Measurements from ENCODE around the gene HLTF.

Gene HLTF

DNA sequence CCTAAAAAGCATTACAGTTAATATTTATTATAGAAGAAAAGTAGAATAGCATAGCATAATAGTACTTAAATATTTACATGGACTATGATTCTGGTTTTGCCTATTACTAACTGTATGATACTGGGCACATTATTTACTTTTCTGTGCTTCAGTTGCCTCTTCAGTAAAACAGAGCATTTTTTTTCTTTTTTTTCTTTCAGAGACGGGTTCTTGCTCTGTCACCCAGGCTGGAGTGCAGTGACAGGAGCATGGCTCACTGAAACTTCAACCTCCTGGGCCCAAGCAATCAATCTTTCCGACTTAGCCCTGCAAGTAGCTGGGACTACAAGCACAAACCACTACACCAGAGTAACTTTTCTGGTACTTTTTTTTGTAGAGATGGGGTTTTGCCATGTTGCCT, 48.0 kb downstream of the HLTF start:
- no peak for TF ChIP-seq CTCF (conservative IDR thresholded peaks at IDR 0.05; ENCODE audit: low read depth, low read length)
- no peak for DNase-seq (ENCODE audit: low read depth)
- H3K4me3 ChIP-seq (ENCODE audit: low read length) = no peak overlapping the region

DNA sequence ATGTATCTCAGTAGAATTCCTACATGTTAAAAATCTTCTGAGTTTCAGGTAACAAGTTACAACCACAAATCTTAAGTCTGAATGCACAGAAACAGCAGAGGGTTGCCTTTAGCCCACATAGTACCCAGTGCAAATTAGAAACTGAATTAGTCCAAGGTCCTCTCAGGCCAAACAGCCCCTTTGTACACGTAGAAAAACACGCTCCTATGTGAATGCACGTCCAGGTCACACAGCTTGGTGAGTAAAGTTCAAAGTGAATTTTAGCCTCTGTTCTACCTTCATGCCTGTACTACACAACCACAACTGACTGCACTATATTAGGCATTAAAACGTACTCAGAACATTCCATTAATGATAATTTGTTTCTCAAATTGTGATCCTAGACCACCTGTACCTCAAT, 48.6 kb downstream of the HLTF start:
- DNase-seq (ENCODE audit: low read depth) = no peak
- TF ChIP-seq CTCF (conservative IDR thresholded peaks at IDR 0.05; ENCODE audit: low read depth, low read length) = no peak
- H3K4me3 ChIP-seq (ENCODE audit: low read length) = no peak overlapping the region

- TF ChIP-seq CTCF (conservative IDR thresholded peaks at IDR 0.05; ENCODE audit: low read depth, low read length) = no peak
- no peak overlapping the region for H3K4me3 ChIP-seq (ENCODE audit: low read length)
- no peak for DNase-seq (ENCODE audit: low read depth)
Measured at GRCh38 chr3:149031096-149031495, 55.2 kb downstream of the HLTF start.

DNA sequence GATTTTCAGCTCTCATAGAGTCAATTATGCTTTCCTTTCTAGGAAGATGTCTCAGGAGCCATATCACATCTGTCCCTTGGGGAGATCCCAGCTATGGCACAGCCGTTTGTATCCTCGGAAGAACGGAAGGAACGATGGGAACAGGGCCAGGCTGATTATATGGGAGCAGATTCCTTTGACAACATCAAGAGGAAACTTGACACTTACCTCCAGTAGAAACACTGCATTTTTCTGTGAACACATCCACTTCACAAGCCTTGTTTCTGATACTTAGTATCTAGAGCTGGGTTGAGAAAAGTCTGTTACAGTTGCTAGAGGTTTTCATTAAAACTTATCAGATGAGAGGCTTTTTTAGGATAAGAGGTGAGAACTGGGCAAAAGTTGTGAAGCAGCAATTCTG, 59.6 kb downstream of the HLTF start:
- DNase-seq (ENCODE audit: low read depth) = no peak
- H3K4me3 ChIP-seq (ENCODE audit: low read length) = no peak overlapping the region
- TF ChIP-seq CTCF (conservative IDR thresholded peaks at IDR 0.05; ENCODE audit: low read depth, low read length) = no peak

GRCh38 chr3:149023951-149024350, 62.4 kb downstream of the HLTF start:
- no peak for TF ChIP-seq CTCF (conservative IDR thresholded peaks at IDR 0.05; ENCODE audit: low read depth, low read length)
- no peak overlapping the region for H3K4me3 ChIP-seq (ENCODE audit: low read length)
- no peak for DNase-seq (ENCODE audit: low read depth)

GRCh38 chr3:149021830-149022229, 64.5 kb downstream of the HLTF start:
- TF ChIP-seq CTCF (conservative IDR thresholded peaks at IDR 0.05; ENCODE audit: low read depth, low read length) = no peak
- H3K4me3 ChIP-seq (ENCODE audit: low read length) = no peak overlapping the region
- no peak for DNase-seq (ENCODE audit: low read depth)

DNA sequence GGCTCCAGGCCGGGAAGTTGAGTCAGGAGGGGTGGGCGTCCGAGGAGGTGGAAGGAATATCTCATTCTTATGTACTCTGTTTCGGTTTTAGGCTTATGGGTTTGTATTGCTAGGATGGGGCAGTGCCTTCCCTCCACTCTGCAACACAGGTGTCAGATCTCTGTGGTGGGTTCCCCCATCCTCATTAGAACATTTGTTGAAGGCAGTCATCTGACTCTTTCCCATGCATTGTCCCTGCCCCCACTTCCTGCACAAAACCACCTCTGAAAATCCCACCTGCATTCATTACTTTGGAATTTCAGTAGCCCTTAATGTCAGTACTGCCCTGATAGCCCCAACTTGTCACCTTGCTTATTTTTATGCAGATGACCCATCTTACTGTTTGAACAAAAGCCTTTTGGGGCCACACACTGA, 65.5 kb downstream of the HLTF start:
- H3K4me3 ChIP-seq (ENCODE audit: low read length) = no peak overlapping the region
- no peak for DNase-seq (ENCODE audit: low read depth)
- no peak for TF ChIP-seq CTCF (conservative IDR thresholded peaks at IDR 0.05; ENCODE audit: low read depth, low read length)

Measured in retinal pigment epithelial cell (primary cell).